ENCODE results near the gene AOPEP.

DNA sequence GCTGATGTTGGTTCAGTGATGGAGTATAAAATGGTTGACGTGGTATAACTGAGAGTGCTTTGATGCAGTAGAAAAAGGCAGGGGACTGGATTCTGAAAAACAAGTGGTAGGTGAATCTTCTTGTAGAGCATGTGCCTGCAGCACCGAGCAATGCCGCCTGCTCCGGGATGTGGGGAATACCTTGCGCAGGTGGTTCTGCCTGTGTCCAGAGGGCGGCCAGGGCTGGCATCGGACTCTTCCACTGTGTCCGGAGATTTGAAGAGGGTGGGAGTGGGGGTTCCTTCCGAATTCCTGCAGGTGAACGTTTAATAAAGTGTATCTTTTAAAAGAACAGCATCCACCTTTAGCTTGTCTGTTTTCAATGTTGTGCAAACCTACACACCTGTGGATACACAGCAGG is 353.0 kb downstream of the AOPEP start:
- TF ChIP-seq, protein P1, sequence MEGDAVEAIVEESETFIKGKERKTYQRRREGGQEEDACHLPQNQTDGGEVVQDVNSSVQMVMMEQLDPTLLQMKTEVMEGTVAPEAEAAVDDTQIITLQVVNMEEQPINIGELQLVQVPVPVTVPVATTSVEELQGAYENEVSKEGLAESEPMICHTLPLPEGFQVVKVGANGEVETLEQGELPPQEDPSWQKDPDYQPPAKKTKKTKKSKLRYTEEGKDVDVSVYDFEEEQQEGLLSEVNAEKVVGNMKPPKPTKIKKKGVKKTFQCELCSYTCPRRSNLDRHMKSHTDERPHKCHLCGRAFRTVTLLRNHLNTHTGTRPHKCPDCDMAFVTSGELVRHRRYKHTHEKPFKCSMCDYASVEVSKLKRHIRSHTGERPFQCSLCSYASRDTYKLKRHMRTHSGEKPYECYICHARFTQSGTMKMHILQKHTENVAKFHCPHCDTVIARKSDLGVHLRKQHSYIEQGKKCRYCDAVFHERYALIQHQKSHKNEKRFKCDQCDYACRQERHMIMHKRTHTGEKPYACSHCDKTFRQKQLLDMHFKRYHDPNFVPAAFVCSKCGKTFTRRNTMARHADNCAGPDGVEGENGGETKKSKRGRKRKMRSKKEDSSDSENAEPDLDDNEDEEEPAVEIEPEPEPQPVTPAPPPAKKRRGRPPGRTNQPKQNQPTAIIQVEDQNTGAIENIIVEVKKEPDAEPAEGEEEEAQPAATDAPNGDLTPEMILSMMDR (IDR thresholded peaks at IDR 0.05; ENCODE audit: low read length), result no peak
- TF ChIP-seq EZH2 (IDR thresholded peaks at IDR 0.05; ENCODE audit: borderline replicate concordance, low read length), result no peak

All from OCI-LY1 (cell line).